NCI-H2227 (cell line): ENCODE results near the gene EIF2B2.

ENCODE experiments used
- DNase-seq: peaks from one replicate; lab custom pipeline; 2025; ENCODE audit not compliant: unreplicated experiment; lab: John Stamatoyannopoulos, UW

EIF2B2 gene

DNA sequence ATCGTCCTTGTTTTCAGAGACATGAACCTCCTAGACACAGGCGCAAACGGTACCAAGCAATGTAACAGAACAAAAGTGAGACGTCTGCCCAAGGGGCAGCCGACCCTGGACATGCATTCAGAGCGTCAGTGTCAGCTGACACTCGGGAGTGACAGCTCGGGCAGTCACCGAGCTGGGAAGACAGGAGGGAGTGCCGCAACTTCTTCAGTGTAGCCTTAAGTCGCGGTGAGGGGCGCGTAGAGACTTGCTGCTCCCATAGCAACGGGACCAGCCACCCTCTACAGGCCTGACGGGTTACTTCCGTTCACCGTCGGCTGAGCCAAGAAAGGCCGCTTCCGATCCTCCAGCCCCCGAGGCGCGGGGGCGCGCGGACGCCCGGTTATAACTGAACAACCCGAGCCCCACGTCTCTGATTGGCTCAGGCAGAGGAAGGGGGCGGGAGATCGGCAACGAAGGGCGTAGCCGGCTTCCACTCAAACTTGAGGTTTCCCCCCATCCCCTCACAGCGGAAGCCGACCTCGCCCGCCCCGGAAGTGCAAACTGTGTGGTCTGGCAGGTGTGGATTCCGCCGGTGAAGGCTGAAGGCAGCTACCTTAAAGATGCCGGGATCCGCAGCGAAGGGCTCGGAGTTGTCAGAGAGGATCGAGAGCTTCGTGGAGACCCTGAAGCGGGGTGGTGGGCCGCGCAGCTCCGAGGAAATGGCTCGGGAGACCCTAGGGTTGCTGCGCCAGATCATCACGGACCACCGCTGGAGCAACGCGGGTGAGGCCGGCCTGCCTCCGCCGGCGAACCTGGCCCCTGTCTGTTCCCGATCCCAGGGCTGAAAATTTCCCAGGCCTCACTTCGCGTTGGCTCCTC is at the start of gene EIF2B2:
Gene EIF2B2, plus strand, starts transcription at position 530 of the 858 bp plus-strand sequence. Its CDS starts 70 bp downstream, at position 600.
- DNase-seq = peak; percentile 98

DNA sequence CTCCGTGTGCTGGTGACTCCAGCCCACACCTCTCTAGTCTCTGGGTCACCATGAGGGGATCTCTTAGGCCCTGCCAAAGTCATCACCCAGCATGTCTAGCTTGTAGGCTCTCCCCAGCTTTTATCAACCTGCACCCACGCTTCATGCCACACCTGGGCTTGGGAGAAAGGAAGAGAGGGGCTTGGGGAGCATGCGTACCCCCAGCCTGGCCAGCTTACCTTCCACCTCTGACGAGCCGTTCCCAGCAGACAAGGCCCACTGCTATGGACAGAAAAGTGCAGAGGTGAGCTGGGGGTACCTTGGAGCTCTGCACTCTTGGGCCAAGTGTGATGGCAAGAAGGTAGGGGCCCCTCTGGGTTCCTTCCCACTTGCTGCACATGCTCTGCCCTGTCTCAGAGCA is 49.0 kb upstream of the EIF2B2 start:
- DNase-seq = no peak

DNA sequence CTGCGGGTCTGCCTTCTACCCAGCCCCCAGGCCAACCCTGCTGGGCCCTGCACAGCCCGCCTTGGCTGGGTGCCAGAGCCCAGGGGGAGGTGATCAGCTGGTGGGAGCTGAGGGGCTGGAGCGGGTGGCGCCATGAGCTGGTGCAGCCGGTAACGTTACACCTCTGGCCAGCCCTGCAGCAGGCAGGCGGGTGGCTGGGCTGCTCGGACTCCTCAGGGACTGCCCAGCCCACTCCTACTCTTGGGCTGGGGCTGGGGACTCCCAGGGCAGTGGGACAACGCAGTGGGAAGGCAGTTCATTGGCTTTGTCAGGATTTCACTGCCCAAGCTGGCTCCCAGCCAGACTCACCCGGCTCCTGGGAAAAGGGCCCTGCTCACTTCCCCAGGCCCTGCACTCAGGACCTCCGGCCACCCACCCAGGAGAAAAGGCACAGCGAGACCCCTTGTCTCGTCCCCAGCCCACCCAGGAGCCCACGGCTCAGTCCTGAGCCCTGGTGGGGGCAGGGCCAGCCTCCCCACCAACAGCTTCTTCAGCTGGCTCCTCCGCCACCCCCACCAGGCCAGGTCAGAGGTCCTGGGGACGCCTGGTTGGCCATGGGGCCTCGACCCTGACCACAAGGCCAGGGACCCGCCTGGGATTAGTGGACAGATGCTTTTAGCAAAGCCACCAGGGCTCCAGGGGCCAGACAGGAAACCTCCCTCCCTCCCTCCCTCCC is 48.3 kb upstream of the EIF2B2 start:
- peak; percentile 86 for DNase-seq

DNA sequence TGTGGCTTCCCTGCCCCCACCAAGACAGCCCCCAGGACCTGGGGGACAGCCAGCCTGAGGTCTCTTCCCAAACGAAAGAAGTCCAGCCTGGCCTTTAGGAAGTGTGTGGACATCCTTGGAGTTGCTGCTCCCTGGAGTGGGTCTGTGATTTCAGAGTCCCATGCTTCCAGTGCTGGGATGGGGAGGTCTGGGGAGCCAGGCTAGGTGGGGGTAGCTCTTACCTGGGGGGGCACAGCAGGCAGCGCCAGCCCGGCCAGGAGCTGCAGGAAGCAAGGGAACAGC is 47.8 kb upstream of the EIF2B2 start:
- no peak for DNase-seq

DNA sequence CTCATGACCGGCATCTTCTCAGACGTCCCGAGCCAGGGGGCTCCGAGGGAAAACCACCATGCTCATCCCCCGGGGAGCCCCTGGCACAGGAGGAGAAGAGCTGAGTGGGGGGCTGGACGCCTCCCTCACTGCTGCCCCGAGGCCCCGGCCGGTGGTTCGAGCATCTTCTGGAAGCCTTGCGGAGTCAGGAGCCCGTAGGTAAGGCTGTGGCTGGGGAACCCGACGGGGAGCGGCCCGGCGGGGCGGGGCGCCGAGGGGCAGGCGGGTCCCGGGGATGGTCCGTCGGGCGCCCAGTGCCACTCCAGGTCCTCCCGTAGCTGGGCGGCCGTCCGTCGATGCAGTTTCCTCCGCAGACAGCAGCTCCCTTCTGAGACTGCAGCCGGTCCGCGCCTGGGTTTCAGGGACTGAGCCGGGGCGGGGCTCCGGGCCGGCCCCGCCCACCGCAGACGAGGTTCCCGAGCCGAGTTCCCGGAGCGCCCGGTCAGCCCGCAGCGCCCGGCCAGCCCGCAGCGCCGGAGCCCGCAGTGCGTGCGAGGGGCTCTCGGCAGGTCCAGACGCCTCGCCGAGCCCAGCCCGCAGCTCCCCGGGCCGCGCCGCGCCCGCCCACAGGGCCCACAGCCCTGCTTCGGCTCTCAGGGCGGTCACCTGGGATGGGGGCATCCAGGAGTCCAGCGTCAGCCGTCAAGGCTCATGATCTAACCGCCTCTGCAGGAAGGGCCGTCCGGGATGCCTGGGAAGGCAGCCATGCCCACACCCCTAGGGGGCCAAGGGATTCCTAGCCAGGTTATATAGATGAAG is 47.3 kb upstream of the EIF2B2 start, which contains the start of gene PGF:
Gene PGF, minus strand, starts transcription at position 369 of the 798 bp plus-strand sequence. Its CDS starts 355 bp downstream, at position 14.
- peak; percentile 71 for DNase-seq

GRCh38 chr14:74956027-74956279 is 46.8 kb upstream of the EIF2B2 start:
- no peak for DNase-seq

- no peak for DNase-seq
These were observed 46.2 kb upstream of the EIF2B2 start for GRCh38 chr14:74956280-74957072.

GRCh38 chr14:74959596-74960180 is 43.0 kb upstream of the EIF2B2 start:
- DNase-seq = no peak

- DNase-seq = no peak
These were observed 42.0 kb upstream of the EIF2B2 start for GRCh38 chr14:74960736-74961135.

DNA sequence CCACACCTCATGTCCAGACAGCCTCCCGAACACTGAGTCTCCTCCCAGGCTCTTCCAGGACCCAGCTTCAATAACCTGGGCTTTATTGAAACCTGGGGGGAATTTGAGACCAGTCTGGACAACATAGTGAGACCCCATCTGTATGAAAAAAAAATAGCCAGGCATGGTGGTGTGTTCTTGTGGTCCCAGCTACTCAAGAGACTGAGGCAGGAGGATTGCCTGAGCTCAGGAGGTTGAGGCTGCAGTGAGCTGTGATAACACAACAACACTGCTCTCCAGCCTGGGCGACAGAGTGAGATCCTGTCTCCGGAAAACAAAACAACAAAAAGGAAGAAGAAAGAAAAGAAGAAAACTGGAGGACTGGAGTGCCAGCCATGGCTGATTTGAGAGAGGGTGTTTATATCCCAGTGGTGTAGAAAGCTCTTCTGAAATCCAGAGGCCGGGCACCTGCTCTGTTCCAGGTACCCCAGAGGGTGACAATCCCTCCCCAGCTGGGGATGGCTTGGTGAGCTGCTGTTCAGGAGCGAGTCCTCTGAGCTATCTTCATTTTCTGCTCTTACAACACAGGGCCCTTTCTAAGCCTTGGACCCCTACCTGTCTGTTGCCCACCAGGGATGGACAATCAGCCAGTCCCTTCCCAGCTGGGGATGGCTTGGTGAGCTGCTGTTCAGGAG is 41.3 kb upstream of the EIF2B2 start:
- no peak for DNase-seq

DNA sequence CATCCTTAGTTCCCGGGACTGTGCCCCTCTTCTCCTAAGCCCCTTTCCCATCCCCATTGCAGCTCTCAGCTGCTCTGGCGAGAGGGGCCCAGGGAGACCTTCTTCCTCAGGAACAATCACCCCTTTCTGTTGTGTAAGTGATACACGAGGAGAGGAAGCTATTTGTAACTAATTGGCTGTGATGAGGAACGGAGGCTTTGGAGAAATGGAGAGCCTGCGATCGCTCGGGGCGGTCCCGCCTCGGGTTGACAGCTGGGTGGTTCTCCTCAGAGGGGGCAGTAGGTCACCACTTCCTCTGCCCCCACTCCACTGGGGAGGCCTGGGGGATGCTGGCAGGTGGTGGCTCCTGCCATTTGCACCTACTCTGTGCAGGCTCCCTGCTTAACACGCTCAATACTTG is 40.7 kb upstream of the EIF2B2 start:
- DNase-seq = no peak

DNA sequence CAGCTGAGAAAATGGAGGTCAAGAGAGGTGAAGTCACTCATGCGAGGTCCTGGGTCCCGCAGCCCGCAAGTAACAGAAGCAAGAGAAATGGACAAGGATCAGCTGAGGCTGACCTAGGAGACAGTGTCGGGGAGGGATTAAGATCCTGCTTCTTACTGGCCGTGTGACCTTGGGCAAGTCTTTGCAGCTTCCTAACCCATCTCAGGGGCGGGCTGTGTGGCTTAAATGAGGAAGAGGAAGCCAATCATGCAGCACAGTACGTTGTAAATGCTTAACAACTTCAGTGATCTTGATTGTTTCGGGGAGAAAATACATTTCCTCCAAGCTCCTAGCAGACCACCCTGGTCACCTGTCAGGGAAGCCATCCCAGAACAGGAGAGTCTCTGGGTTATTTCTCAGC is 40.2 kb upstream of the EIF2B2 start:
- DNase-seq = no peak

DNA sequence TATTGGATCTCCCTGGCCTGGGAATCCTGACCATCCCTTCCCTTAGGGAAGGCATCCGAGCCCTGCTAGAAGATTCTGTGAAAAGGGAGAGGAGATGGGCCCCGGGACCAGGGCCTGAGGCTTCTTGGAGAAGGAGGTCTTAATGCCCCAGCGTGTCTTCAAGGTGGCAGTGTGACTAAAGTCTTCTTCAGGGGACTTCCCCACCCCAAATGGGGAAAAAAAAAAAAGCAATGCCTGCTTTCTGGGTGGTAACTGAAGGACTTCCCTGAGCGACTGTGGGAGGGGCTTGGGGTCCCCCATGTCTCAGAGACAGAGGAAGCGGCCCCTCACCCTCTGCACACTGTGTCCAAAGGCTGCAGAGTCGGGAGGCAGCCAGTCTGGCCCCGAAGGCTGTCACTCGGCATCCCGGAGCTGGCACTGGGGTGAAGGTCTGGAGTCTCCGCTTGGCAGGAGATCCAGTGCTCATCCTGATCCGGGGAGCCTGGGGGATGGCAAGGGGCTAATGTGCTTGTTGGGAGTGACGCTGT is 39.5 kb upstream of the EIF2B2 start:
- no peak for DNase-seq

DNA sequence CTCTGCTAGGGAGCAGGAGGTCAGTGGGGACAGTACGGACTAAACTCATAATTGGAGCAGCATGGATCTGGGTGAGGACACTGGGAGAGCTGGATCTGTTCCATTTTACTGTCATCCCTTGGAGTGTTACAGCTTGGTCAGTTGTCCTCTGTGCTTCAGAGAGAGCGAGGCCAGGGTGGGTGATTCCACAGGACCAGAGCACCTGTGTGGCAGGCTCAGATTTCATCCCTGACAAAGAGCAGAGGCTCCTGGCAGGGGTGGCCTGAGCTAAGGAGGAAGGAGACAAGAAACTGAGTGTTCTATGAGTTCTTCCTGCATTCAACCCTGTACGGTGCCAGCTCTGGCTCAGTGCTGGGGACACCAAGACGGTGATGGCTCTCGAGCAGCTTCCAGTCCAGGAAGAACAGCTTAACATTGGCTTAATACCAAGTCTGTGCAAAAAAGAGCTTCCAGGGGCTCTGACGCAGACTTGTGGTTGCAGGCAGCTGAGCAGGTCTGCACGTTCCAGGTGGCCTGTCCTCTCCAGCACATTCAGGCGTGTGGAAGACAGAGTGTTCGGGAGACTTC is 38.9 kb upstream of the EIF2B2 start:
- DNase-seq = no peak

DNA sequence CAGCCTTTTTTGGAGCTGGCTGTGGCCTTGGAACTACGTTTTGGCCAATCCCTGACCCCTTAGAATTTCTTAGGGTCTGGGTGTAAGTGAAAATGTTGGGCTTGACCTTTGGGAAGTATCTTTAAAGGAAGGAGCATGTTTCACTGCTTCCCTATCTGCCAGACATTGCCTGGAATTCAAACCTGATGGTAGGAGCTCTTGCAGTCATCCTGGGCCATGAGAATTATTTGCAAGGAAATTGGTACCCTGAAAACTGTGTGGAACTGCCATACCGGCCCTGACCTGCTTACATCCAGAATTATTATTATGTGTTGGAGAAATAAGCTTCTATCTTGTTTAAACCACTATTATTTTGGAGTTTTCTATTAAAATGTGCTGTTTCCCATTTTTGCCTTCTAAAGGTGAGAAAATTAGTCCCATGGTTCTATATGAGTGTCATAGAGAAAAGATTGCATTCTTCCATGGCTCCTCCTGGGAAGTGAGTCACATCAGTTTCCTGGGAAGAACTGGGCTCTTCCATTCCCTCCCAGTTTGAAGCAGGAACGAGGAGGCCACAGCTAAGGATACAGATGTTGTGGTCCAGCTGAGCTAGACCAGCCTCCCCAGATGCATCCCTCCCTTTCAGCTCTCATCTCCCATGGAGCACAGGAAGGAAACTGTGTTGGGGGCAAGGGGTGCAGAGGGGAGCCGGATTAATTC is 37.8 kb upstream of the EIF2B2 start:
- no peak for DNase-seq

GRCh38 chr14:74965486-74966153 is 37.1 kb upstream of the EIF2B2 start:
- DNase-seq = no peak

DNA sequence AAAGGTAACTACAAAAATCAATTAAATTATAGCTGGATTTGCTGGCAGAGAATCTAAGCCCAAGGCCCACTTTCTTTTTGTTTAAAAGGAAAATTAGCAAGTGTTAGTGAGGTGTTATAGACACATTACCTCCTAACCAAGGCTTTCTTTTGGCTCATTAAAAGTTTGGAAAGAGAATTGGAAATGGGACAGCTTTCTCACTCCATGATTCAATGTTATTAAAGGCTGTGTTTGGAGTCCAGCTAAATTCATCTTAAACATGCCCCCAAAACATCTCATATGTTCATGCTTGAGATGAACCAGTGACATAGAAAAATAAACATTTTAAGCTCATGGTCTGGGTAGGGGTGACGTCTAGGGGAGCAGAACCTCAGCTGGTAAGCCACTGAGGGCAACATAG is 33.9 kb upstream of the EIF2B2 start:
- no peak for DNase-seq

GRCh38 chr14:74973003-74973653 is 29.6 kb upstream of the EIF2B2 start:
- DNase-seq = no peak
